GM21526 (cell line): ENCODE results near the gene ALKBH8.
"Not testable (repeated sequence)": the region's sequence is repeated elsewhere in the genome, so short reads cannot be mapped to it uniquely, and the experiment has no call there.

Experiments used
- ATAC-seq: cut with Tn5 transposase; IDR thresholded peaks from one replicate; pipeline ENCODE4 v1.9.1; 2021; ENCODE audit warnings: moderate library complexity; ENCODE audit not compliant: unreplicated experiment, low FRiP score

ALKBH8 gene

GRCh38 chr11:107579169-107579568 lies 13.6 kb upstream of the ALKBH8 start:
- not testable (repeated sequence) for ATAC-seq

GRCh38 chr11:107577346-107577711 lies 11.8 kb upstream of the ALKBH8 start:
- ATAC-seq, result no peak

GRCh38 chr11:107576497-107577345 lies 11.2 kb upstream of the ALKBH8 start:
- not testable (repeated sequence) for ATAC-seq

GRCh38 chr11:107573438-107573837 lies 7.9 kb upstream of the ALKBH8 start:
- no peak for ATAC-seq

GRCh38 chr11:107570015-107570414 lies 4.5 kb upstream of the ALKBH8 start:
- no peak for ATAC-seq

- ATAC-seq, result peak; percentile 33
Observed at GRCh38 chr11:107567739-107568335, 2.3 kb upstream of the ALKBH8 start.

- no peak for ATAC-seq
Observed at GRCh38 chr11:107566569-107566968, 1.0 kb upstream of the ALKBH8 start.

- not testable (repeated sequence) for ATAC-seq
Observed at GRCh38 chr11:107565955-107566501, 493 bp upstream of the ALKBH8 start.

- no peak for ATAC-seq
Observed at GRCh38 chr11:107564877-107565218, 687 bp downstream of the ALKBH8 start.

GRCh38 chr11:107563702-107564101 lies 1.8 kb downstream of the ALKBH8 start:
- ATAC-seq, result peak; percentile 42

- no peak for ATAC-seq
Observed at GRCh38 chr11:107562647-107563208, 2.8 kb downstream of the ALKBH8 start.

GRCh38 chr11:107561688-107562087 lies 3.8 kb downstream of the ALKBH8 start:
- ATAC-seq, result no peak

GRCh38 chr11:107550304-107550703 lies 15.2 kb downstream of the ALKBH8 start:
- no peak for ATAC-seq

- no peak for ATAC-seq
Observed at GRCh38 chr11:107549954-107550285, 15.6 kb downstream of the ALKBH8 start.

- no peak for ATAC-seq
Observed at GRCh38 chr11:107549253-107549953, 16.1 kb downstream of the ALKBH8 start.

GRCh38 chr11:107547961-107548360 lies 17.6 kb downstream of the ALKBH8 start:
- no peak for ATAC-seq

GRCh38 chr11:107545101-107545514 lies 20.4 kb downstream of the ALKBH8 start:
- no peak for ATAC-seq

GRCh38 chr11:107538821-107539220 lies 26.7 kb downstream of the ALKBH8 start:
- ATAC-seq, result no peak

GRCh38 chr11:107538239-107538638 lies 27.3 kb downstream of the ALKBH8 start:
- no peak for ATAC-seq

GRCh38 chr11:107537155-107537554 lies 28.4 kb downstream of the ALKBH8 start:
- not testable (repeated sequence) for ATAC-seq

- ATAC-seq, result no peak
Observed at GRCh38 chr11:107526197-107526596, 39.3 kb downstream of the ALKBH8 start.
